Activated CD8-positive, alpha-beta memory T cell treated with anti-CD3 and anti-CD28 coated beads, Interleukin-2, amount 50 U/mL, for 1 hour (primary cell): Measurements from ENCODE around the gene HES6.

Experiments used
- DNase-seq: peaks from one replicate; pipeline ENCODE4 v3.0.0-alpha.2; 2020; ENCODE audit errors: extremely low read depth

The HES6 gene

DNA sequence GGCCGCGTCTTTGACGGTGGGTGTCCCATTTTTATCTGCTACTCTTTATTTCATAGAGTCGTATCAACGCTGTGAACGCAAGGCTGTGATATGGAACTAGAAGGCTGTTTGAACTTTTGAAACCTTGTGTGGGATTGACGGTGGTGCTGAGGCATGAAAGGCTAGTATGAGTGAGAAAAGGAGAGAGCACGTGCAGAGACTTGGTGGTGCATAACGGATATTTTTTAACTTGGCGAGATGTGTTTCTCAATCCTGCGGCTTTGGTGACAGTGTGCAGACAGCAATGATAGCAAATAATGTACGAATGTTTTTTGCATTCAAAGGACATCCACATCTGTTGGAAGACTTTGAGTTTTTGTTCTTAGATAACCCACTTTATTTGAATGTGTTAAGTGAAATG lies 6.2 kb downstream of the HES6 start:
- no peak for DNase-seq

DNA sequence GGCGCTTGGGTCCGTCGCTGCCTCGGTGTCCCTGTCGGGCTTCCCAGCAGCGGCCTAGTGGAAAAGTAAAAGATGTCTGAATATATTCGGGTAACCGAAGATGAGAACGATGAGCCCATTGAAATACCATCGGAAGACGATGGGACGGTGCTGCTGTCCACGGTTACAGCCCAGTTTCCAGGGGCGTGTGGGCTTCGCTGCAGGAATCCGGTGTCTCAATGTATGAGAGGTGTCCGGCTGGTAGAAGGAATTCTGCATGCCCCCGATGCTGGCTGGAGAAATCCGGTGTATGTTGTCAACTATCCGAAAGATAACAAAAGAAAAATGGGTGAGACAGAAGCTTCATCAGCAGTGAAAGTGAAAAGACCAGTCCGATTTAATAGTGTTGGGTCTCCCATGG lies 8.0 kb downstream of the HES6 start:
- DNase-seq = no peak

DNA sequence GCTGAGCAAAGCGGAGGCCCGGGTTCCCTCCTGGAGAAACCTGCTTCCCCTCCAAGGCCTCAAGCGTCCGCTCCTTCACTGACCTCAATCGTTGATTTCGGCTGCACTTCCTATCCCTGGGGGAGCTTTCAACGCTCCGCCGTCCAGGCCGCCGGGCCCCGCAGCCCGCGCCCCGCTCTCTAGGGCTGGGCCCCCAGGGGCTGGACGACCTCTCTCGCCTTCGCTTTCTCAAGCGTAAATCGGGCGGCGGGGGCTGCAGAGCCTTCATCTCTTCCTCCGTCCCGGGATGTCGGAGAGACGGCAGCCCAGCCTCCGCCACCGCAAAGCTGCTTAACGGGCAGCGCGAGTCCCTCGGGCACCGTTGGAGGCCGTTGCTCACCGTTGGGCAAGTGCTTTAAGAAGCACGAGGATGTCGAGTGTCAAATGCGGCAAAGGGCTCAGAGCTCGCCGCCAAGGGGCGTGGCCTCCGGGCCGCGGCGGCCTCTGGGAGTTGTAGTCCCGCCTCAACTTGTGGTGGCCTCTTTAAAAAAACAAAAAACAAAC lies 8.5 kb downstream of the HES6 start:
- DNase-seq = peak; percentile 29

DNA sequence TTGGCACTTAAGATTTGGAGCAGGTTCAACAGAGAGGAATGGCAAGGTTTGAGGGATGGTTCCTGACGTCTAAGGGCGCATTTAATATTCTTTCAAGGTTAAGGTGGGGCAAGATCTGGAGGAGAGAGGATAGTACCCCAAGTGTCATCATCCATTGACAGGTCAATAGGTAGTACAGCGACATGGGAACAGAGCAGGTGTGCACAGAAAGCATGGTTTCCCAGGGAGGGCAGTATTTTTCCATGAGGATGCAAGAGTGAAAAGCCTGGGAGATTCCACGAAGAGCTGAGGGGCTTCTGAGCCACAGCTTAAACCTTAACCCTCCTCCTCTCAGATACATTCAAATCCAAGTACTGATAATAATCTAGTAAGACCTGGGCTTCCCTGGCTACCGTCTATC lies 9.1 kb downstream of the HES6 start:
- no peak for DNase-seq

DNA sequence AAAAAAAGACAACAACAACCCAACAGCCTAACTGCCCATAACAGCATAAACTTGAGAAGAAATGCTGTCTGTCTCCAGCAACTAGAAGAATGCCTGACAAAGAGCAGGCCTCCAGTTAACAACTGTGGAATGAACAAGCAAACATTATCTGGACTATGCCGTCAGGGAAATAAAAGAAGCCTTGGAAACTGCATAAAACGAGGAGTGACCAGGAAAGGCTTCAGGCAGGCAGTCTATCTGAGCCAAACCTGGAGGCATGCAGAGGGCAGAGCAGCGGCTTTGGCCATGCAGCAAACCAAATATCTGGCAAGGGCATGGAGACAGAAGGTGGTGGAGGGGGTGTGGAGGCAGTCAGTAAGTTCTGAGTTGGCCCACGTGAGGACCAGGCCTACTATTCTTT lies 11.1 kb downstream of the HES6 start:
- no peak for DNase-seq

DNA sequence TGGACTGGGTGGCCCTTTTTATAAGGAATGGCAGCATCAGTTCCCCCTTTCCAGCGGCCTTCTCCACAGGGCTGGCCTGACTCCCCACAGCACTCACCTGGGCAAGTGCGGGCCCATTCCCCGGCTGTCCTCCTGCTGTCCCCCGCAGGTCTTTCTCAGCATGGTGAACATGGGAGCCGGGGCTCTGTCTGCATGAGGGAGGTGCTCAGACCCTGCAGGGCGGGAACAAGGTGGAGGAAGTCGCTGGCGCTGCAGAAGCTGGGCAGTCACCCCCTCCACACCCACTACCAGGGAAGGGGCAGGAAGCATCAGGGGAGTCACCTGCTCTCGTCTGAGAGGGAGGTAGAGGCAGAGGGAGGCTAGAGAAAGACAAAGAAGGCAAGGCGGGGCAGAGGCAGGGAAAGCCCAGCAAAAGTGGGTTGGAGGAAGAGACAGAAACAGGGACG lies 12.2 kb downstream of the HES6 start:
- no peak for DNase-seq

DNA sequence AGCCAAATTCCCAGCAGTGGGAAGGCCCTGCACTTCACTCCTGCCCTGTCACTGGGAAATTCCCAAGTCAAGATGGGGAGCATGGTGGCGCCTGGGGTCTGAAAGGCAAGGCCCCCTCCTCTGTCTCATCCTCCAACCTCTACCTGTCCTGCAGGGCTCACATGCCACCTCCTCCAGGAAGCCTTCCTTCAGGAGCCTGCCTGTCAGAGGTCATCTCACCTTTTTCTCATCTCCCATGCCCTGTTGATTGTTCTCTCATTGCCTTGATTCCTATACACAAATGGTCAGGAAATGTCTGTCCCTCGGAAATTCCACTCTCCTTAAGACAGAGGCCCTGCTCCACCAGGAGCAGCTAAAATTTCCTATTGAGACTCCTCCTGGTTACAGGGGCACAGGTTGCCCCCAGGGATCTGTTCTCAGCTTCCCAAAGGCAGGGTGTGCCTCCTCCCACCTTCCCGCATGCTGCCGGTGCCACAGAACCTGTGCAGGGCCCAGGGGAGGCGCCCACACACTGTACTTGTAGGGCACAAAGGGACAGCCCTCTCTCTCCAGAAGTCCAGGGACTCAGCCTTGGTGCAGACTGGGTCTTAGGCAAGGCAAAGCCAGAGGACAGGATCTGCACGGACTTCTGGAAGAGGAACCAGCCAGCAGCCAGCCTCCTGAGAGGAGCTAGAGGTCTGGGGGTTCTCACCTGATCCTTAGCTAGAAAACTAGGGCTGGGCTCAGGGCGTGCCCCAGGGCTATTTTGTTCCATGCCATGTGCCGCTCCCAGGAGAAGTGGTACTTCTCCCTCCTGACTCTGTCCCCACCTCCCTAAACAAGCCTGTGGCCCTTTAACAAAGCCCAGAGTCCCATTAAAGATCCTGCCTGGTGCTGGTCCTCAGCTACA lies 12.9 kb downstream of the HES6 start:
- no peak for DNase-seq

DNA sequence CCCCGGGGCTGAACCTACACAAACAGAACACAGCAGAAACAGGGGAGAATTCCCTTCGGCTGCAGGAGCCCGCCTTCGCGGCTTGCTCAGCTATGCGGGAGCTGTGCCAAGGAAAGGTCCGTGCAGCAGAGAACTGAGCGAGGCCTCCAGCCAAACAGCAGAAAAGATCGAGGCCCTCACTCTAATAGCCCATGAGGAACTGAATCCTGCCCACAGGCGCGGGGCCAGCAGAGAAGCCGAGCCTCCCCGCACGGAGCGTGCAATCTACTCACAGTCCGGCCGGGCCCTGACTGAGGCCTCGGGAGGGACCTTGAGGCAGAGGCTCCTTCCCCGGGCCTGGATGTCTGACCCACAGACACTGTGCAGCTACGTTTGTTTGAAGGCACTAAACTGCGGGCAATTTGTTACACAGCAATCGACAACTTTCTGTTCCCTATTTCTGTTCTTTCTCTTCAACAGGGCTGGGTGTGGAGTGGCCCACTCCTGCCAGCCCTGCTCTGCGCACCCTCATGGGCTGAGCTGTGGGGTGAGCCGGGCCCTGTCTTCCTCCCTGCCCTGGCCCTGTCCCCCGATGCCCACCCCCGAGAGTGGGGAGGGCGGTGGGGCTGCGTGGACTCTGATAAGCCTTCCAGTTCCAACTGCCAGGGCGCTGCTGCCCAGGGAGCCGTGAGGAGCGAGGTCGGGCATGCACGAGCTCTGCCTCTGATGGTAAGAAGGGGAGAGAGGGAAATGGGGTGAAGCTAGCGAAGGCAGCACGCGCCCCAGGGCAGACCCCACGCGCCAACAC lies 13.7 kb downstream of the HES6 start:
- no peak for DNase-seq

DNA sequence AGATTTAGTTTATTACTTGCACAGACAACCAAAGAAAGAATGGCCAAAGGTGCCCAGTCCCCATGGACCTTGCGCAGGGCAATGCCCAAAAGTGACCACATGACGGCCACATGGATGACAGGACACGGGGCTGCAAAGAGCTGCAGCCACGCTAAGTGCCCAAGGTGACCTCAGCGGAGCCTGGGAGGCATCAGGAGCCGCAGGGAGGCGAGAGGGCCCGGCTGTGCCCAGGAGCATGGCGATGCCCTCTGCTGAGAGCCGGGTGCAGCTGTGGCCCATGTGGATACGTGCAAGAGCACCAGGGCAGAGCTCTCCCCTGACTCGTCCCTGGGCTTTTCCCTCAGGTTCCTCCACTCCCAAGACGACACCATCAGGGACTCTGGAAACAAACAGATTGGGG lies 14.7 kb downstream of the HES6 start:
- DNase-seq = no peak

DNA sequence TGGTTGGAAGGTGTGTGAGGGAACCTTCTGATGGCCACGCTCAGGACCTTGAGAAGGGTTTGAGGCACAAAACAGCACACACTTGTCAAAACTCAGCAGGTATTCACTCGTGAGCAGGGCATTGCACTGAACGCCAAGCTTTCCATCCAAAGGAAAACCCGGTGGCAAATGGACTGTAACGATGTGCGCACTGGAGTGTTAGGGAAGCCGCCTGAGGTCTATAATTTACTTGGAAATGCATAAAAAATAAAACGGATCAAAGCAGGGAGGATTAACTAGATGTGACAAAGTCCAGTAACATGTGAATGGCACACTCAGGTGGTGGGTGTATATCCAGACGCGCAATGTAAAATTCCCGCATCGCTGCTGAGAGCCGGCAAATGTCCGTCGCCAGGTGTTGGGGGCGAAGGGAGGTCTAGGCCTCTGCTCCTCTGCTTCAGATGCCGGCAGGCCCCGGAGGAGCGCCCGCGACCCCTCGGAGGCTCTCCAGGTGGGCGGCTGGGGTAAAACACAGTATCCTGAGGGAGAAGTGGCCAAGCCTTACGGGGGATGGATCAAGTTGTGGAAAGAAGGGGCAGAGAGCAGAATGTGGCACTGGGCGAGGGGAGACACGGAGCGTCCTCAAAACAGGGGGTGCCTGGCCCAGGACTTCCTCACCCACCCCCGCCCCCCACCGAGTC lies 15.3 kb downstream of the HES6 start:
- DNase-seq = no peak

DNA sequence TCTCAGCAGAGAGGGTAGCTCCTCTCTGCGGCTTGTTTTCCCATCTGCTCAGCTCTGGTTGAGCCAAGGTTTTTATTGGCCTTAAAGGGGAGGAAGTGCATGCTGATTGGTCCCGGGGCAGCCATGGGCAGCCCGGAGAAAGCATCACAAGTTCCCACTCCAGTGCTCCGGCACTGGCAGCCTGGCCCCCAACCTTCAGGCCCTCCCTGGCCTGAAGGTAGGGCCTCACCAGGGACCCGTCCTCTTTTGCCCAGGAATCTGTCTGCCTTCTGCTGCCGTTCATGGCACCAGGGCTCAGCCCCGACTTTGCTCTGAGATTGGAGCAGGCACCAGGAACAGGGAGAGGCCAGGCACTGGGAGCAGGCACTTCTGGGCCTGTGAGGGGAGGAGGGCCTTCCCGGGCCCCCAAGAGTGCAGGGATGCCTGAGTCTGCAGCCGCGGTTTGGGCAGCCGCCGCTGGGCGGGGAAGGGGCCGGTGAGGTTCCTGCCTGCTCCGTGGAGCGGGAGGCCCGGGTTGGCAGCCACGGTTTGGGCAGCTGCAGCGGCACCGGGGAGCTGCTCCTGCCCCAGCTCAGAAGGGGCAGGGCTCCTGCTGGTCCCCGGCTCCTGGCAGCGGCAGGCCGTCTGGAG lies 18.8 kb downstream of the HES6 start:
- DNase-seq = no peak

DNA sequence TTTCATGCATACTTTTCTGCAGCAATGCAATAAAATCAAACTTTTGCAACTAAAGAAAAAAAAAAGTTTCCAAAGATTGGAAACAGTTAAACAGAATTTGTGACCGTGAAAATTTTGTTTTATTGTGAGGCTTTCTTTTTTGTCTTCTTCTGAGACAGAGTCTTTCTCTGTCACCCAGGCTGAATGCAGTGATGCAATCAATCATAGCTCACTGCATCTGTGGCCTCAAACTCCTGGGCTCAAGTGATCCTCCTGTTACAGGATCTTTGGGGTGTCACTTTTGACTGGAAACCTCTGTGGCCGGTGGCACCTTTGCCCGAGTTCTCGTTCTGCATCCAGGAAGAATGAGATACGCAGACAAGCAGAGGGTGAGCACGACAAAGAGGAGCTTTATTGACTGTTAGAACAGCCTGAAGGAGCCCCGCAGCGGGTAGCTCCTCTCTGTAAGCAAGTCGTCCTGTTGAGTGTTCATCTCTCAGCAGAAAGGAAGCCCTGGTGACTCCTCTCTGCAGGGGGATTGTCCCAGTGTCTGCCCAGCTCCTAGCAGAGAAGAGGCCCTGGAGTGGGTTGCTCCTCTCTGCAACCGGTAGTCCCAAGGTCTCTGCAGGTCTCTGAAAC lies 19.5 kb downstream of the HES6 start:
- DNase-seq = no peak

DNA sequence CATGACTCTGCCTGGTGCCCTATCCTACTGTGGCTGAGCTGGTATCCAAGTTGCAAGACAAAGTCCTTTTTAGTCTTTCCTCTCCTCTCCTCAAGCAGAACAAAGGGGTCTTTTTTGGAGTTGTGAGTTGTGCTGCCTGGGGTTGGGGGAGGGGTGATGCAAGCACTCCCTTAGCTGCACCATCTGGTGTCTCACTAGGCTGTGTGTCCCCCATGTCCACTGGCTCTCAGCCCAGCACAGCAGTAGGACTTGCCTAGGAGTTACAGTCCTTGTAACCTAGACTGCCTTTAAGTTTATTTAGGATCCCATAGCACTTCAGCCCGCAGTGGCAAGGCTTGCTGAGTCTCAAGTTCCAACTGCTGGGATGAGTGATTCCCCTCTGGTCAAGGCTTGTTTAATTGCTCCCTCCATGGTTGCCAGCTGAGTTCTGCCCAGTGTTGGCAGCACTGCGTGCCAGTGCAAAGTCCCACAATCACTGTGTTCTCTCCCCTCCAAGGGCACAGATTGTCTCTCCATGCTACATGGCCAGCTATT lies 23.1 kb downstream of the HES6 start:
- DNase-seq = no peak

DNA sequence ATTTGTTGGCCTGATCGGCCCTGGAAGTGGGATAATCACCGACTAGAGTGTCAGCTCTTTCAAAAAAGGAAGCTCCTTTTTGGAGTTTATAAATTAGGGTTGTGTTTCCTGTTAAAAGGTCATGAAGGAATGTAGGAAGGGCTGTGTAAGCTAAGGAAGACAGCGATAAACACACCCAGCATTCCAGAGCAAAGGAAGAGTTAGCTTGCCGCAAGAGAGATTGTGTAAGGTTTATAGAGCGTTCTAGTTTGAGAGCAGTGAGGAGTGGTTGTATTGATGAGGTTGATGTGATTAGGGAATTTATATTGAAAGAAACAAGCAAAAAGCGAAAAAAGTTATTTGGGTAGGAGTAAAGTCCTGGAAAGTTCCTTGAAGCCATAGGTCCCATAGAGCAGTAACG lies 32.8 kb downstream of the HES6 start:
- DNase-seq = no peak

DNA sequence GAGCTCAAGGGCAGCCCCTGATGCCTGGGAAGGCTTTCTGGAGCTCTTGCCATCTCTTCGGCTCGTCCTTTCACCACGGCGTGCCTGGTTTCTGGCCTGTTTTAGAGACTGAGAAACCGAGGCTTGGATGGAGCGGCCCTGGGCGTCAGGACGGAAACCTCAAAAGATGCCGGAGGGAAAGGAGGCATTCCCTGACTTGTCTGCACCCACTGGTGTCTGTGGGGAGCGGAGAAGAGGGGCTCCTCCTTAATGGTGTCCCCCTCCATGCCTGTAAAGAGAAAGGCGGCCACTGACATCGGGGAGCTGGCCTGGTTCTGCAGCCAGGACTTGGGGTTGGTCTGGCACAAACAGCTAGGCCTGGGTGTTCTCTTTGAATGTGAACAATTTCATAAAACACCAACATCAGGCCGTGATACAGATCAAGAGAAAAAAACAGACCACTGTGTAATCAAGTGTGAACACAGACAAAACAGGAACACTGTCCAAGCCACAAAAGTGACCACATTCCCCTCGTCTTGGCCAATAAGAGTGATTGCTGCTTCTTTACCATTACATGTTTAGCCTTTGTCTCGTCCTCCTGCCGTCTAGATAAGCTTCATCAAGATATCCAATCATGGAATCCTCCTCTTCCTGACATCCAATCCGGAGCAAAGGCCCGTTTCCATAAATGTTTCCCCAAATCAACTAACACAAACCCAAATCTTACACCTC lies 35.7 kb downstream of the HES6 start:
- DNase-seq = no peak

DNA sequence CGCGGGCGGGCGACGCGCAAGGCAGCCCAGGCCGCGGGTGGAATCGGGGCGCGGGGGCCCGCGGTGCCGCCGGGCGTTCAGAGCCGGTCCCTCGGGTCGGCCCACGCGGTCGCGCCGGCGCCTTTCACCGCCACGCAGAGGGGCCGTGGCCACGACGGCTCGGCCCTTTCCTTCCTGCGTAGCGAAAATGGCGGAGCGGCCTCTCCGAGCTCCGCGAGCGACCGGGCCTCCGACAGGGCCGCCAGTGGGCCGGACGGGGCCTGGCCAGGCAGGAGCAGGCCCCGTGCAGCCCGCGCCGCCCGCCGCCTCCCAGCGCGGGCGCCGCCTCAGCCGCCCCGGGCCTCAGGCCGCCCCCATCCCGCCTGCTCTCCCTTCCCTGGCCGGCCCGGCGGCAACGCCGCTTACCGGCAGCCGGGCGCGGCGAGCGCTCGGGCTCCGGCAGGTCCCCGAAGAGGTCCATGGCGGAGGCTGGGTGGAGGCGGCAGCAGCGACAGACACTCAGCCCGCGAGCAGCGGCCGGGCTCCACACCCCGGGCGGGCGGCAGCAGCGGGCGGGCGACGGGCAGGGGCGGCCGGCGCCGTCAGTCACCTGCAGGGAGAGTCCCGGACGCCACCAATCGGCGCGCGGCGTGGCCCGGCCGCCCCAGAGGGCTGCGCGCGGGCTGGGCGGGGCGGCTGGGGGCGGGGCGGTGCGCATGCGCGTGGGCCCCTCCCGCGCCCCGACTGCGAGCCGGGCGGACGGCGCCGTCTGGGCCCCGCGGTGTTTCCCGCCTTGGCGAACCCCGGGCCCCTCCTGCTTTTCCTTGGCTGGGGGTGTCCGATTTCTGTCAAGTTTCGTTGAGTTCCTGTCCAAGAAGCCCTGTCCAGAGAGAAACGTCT lies 36.5 kb downstream of the HES6 start, which contains the start of gene ILKAP:
Gene ILKAP (minus strand): TSS at position 602 of the 879 bp plus-strand sequence. CDS start 142 bp downstream, at position 460.
- DNase-seq = peak; percentile 57

DNA sequence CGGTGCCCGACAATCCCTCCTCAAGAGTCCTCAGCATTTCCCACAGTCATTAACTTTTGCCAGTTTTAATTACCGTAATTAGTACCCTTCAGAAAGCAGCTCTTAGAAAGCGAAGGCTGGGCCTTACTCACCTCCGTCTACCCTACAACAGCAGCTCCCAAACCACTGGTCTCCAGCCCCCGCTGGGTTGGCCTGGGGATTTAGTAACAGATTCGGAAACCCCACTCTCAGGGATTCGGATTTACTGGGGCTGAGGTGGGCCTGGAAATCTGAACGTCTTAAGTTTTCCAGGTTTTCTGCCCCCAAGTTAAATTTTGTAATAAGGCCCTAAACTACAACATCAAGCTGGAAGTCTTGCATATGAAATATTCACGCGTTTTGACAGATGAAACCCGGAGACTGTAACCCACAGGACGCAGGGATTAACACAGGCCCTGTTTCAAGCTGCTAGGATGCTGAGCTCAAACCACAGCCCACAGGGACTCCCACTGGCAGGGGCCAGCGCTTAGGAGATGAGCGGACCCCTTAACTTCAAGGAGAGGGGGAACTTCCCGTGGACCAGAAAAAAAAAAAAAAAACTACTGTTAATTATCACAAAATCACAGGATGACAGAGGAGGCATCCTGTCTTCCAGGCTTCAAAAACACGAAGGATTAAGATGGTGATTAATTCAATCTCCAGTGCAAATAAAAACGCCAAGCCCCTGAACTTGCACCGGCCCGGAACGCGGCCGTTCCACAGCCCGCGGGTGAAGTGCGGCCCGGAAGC lies 37.3 kb downstream of the HES6 start:
- no peak for DNase-seq

DNA sequence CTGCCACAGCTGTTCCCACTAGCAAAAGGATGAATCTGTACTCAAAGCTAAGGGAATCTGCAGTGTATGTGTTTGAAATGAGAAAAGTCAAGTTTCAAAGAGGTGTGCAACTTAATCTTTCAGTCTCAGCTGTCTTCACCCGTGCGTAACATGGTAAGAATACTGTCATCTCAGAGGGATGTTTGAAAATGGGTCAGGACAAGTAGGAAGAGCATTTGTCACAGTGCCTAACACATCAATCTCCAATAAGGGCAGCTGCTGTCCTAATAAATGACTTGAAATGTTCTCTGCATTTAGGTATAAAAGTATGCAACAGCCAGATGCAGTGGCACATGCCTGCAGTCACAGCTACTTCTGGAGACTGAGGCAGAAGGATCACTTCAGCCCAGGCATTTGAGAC lies 49.4 kb downstream of the HES6 start:
- DNase-seq = no peak
